NCI-H1694 (cell line): ENCODE results near the gene PRKAR1B.
"Not testable (repeated sequence)": the region's sequence is repeated elsewhere in the genome, so short reads cannot be mapped to it uniquely, and the experiment has no call there.

Source experiments
- DNase-seq: peaks from one replicate; lab custom pipeline; 2025; lab: John Stamatoyannopoulos, UW

PRKAR1B gene

DNA sequence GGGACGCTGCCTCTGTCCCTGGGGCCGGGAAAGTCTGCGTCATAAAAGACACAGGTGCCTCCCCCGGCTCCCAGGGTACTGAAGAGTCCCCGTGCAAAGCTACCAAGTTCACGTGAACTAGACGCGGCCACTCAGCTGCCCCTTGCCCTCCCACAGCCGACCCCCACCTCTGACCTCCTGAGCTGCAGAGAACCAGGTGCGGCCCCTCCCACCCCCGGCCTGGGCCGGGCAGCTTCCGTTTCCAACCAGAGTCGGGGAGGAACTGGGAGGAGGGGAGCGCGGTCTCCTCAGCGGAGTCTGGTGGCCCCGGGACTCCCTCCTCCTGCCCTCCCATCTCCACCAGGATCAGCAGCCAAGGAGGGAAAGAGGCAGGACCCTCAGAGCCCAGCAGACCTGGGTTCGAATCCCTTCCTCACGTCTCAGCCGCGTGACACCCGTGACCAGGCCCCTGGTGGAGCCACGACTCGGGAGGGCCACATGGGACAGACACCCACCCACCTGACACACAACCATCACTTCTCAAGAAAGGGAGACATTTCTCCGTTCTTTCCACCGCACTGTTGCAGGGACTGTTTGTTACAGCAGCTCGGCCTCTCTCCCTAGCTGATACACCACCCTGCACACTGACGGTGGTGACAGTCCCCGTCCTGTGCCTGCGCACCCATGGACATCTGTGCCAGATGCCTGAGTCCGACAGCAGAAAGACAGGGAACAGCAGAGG is 170.1 kb downstream of the PRKAR1B start:
- no peak for DNase-seq

DNA sequence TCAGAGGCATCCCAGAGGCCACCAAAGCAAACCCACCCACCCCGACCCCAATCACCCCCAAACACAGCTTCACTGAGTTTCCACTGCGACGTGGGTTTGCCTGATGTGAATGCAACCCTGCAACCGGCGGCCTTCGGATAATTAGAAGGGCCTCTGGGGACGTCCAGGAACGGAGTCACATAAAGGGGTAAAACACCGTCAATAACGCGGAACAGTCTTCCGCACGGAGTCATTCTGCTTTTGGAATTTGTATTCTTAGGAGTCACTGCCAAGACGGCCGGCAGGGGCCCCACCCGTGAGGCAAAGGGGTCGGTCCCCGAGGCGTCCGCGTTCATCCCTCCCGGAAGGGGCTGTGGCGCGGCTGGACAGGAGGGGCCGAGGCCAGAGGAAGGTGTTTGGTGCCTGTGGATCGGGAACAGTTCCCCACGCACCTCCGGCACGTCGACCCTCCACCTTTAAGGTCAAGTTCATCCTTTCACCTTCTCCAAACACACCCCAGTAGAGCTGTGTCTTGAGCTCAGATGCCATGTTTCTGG is 170.7 kb downstream of the PRKAR1B start:
- DNase-seq, result no peak

DNA sequence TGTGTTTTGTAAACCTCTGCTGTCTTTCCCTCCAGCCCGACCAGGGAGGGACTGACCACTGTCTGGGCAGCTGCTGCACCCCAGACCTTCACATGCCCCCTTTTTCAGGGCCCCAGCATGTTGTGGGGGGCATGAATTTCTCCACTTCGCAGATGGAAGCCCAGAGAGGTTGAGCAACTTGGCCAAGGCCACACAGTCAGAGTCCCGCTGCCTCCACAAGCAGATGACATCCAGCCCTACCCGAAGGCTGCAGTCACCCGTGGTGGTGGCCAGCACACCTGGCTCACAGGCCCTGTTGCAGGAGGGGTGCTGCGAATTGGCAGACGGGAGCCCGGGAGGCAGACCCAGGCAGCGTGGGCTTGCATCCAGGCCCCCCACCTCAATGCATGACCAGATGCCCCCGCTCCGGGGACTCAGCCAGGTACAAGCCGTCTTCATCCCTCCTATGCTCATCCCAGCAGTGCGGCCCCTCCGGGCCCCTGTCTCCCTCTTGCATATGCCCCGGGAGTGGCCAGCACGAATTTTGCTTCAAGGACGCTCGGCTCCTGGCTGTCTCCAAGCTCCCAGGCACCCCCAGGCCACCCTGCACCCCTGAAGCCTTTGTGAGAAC is 171.4 kb downstream of the PRKAR1B start:
- DNase-seq, result no peak

DNA sequence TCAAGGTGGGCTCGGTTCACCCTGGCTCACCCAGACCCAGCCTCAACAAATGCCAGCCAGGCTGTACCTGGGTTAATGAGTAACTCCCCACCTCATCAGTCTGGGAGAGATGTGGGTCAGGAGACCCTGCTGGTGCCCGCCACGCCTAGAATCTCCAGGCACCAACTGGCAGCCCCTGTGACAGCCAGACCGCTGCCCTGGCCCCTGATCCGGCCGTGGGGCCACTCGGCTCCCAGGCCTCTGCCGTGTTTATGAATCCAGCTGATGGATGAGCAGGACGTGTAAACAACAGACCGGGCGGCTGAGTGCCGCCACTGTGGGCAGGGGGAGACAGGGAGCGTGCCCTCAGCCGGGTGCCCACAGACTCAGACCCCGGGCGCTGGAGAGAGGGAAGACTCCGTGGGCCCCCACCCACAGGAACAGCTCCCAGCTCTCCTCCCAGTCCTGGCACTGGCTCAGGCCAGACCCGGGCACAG is 173.4 kb downstream of the PRKAR1B start:
- DNase-seq, result no peak

DNA sequence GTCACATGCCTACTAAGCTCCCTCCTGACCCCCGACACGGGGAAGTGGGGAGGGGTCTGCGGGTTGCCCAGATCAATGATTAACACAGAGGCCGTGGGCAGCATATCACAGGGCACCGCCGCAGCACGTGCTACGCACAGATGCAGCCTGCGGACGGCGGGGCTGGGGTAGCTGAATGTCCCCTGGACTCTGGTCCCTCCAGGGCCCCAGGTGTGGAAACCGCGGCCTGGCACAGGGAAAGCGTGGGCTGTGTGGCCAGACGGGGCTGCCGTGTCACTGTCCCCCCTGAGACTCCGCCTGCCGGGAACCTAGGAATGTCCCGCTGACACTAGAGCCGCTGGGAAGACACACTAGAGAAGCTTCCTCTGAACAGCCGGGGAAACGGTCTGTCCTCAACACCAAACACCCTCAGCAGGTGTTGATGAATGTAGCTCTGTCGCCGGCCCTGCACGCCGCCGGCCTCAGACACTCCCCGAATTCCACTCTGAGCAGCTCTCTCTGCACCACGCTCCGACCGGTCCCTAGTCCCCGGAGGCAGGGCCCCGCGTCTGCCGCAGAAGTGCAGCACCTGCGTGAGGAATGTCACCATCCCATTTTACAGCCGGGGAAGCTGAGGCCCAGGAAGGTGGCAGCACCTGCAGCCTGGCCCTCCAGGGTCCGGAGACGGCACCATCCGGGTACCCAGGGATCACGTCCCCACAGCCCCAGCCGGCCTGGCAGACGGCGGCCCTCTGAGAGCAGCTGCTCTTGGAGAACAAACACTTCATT is 174.0 kb downstream of the PRKAR1B start:
- DNase-seq, result no peak

DNA sequence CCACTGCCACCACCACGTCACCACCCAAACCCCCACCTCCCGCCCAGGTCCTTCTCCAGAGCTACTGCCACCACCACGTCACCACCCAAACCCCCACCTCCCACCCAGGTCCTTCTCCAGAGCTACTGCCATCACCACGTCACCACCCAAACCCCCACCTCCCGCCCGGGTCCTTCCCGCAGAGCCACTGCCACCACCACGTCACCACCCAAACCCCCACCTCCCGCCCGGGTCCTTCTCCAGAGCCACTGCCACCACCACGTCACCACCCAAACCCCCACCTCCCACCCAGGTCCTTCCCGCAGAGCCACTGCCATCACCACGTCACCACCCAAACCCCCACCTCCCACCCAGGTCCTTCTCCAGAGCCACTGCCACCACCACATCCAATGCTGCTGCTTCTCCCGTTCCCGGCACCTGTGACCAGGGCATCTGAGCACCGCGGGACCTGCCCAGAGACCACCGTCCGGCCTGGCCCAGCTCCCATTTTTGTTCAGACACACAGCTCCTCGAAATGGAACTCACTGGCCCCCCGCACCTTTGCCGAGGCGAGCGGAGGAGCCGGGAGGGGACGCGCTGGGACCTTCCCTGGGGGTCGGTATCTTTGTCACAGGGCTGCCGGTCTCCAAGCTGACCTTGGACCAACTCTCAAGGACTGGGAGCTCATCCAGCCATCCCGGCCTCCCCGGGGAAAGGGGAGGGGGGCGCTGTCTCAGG is 174.8 kb downstream of the PRKAR1B start:
- DNase-seq, result not testable (repeated sequence)

DNA sequence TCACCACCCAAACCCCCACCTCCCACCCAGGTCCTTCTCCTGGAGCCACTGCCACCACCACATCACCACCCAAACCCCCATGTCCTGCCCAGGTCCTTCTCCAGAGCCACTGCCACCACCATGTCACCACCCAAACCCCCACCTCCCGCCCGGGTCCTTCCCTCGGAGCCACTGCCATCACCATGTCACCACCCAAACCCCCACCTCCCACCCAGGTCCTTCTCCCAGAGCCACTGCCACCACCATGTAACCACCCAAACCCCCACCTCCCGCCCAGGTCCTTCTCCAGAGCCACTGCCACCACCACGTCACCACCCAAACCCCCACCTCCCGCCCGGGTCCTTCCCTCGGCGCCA is 175.5 kb downstream of the PRKAR1B start:
- not testable (repeated sequence) for DNase-seq

DNA sequence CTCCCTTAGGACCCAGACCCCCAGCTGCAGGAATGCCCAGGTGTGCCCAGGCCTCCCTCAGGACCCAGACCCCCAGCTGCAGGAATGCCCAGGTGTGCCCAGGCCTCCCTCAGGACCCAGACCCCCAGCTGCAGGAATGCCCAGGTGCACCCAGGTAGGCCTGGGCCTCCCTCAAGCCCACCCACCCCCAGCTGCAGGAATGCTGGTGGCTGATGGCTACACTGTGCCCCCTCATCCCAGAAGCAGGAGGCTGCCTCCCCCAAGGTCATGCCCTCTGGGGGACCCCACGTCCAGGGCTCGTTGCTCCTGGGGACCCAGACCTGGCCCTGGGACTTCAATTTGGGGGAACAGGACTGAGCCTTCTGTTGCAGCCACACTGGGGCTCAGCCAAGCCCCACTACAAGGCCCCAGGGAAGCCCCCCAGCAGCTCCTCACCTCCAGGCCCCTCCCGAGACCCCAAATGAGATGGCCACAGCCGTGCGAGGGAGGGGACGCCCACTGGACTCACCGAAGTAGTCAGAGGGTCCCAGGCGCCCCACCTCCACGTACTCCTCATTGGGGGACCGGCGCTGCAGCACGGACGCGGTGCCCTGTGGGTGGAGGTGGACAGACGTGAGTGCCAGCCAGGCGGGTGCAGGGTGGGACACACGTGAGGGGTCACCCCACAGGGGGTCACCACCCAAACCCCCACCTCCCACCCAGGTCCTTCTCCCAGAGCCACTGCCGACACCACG is 176.0 kb downstream of the PRKAR1B start:
- no peak for DNase-seq

DNA sequence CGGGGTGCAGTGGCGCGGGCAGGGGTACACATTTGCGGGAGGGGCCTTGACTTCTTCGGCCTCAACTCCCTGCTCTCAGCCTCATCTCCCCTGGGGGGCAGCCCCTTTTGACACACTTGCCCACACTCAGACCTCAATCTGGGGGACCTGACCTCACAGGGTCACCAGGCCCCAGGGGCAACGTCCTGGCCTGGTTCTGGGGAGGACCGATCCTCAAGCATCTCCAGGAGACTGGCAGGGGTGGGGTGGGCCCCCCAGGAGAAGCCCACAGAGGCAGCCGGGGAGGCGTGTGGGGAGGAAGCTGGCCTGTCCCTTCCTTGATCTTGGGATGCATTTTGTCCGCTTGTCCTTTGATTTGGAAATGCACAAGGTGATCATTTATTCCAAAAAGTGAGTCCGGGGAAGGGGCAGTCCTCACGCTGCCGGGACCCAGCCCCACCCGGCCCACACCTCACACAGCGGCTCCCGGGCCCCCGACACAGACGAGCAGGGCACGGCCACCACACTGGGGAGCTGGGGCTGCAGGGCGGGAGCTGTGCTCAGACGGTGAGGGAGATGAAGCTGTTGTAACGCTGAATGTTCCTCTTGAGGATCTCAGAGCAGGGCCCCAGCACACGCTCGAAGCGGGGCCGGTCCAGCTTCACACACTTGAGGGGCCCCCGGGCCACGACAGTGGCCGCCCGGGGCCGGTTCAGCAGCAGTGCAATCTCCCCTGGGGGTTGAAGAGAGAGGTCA is 177.0 kb downstream of the PRKAR1B start:
- no peak for DNase-seq

DNA sequence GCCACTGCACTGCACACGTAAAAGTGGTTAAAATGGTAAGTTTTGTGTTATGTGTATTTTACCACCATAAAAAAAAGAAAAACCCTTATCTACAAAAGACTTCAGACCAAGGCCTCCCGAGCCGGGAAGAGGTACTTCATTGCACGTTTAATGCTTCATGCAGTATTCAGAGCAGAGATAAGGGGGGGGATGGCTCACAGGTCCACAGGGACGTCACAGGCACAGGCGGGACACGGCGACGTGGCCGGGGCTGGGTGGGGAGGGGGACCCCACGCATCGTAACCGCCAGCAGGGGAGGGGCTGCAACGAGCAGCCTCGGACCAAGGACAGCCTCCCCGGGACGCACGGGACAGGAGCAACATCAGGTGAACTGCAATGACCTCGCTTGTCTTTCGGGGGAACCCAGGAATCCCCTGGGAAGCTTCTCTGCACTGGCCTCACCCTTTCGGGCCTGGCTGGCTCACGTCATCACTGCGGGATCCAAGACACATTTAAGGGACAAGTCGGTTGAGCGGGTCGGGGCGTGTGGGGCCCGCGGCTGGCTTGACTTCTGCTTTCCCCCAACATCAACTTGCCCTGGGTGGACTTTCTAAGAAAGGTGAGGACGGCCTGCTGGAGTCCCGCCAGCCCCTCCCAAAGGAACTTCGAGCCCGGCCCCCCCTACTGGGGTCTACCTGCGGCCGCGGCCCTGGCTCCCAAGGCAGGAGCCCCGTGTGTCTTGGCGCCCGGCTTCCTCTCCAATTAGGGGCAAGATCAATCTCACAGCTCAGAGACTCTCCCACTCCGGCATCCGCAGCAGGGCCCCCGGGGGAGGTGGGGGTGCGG is 177.8 kb downstream of the PRKAR1B start:
- no peak for DNase-seq

DNA sequence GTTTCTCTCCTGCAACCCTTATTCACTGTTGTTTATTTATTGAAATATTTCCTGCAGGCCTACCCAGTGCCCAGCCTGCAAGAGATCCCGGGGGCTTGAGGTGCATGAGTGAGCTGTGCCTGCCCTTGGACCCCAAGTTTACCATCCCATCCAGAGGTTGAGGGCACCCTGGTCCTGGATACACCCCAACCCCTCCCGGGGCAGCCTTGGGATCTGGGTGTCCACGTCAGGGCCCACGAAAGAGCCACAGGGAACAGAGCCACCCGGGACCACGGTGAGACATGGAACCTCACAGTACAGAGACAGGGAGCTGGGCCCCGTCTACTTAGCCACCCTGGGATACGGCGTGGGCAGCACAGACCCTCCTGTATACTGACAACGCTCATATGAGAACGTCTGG is 178.7 kb downstream of the PRKAR1B start:
- no peak for DNase-seq

DNA sequence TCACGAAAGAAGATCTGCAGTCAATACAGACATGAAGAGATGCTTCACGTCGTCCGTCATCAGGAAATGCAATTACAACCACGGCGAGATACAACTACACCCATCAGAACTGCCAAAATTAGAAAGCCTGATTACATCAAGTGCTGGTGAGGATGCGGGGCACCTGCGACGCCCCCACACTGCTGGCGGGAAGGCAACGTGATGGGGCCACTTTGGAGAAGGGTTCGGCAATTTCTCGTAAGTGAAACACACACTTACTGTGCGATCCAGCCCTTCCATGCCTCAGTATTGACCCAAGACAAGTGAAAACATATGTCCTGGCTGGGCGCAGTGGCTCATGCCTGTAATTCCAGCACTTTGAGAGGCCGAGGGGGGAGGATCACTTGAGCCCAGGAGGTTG is 181.6 kb downstream of the PRKAR1B start:
- DNase-seq, result no peak

DNA sequence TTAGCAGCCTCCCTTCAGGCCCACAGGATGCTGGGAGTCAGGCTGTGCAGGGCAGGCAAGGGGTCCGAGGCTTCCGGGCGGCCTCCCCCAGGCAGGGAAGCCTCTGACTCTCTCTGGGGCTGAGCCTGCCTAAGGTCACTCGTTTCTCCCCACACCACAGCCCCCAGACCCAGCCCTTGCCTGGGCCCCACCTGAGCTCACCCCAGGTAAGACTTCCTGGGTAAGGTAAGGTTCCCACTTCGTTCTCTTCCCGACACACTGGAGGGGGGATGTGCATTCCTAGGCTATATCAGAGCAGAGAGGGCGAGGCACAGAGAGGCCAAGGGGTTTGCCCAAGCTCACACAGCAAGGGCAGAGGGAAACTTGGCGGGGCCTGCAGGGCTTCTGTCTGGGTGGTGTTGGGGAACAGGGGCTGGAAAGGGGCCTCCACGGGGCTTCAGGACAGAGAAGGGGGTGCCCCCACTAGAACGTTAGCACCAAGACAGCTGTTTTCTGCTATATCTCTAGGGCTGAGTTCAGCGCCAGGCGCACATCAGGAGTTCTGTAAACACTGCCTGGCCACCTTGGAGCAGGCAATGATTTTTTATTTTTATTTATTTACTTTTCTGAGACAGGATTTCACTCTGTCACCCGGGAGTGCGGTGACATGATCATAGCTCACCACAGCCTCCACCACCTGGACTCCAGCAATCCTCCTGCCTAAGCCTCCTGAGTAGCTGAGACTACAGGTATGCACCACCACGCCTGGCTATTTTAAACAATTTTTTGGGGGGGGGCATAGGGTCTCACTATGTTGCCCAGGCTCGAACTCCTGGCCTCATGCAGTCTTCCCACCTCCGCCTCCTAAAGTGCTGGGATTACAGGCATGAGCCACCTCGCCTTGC is 182.5 kb downstream of the PRKAR1B start:
- no peak for DNase-seq

DNA sequence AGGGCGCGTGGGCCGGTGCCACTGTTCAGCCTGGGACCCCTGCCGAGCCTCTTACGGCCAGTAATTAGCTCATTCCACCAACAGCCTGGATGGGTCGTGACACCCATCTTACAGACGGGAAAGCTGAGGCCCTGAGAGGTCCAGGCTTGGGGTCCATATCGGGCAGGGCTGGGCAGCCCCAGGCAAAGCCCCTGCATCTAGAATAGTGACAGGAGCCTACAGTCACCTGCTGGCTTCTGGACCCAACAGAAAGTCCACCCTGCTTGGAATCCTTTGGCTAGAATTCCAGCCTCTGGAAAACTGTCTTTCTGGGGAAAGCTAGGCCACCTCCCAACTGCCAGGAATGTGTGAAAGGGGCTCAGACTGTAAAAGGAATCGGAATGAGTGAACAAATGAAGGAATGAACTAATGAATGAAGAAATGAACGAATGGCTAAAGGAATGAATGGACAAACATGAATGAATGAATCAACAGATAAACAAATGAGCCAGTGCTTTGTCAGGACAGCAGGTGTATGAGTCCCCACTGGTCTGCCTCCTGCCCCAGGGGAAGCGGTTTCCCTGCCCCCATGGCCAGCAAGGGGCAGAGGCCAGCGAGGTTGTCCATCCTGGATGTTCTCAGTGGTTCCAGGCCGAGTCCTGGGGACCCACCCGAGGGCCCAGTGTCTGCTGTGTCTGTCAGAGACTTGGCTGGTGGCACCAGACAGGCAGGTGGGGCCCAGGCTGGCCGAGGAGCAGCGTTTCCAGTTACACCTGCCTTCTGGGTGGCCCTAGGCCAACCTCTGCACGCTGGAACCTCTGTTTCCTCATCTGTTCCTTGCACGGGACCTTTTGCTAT is 183.4 kb downstream of the PRKAR1B start:
- no peak for DNase-seq

DNA sequence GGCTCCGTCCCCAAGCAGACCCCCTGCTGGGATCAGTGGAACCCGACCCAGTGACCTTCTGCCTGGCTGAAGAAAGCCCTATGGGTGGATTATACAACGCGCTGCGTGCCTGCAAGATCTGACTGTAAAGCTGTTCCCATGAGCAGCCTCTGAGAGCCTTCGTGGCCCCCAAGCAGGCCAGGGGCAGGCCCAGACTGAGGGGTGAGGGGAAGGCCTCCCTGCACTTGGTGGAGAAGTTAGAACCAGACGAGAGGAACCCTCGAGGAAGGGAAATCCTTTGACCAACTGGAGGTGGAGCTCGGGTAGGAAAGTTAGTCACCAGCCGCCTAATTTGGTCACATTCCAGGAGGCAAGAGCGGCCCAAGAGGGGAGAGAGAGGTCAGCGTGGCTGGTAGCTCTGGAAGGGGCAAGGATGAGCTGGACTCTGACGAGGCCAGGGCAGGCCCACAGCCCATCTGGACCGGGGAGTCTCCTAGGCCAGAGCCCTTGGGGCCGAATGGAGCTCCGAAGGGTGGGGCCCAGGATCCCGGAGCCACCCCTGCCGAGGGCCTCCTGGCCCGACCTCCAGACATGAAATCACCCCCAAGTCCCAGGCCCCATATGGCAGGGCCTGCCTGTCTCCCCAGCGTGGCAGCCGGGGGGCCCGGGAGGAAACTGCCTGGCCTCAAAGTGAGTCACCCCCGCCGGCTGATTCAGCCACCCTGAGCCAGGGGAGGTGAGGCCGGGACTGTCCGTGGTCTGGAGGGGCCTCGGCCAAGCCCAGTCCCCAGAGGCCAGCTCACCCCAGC is 184.2 kb downstream of the PRKAR1B start:
- DNase-seq, result no peak

DNA sequence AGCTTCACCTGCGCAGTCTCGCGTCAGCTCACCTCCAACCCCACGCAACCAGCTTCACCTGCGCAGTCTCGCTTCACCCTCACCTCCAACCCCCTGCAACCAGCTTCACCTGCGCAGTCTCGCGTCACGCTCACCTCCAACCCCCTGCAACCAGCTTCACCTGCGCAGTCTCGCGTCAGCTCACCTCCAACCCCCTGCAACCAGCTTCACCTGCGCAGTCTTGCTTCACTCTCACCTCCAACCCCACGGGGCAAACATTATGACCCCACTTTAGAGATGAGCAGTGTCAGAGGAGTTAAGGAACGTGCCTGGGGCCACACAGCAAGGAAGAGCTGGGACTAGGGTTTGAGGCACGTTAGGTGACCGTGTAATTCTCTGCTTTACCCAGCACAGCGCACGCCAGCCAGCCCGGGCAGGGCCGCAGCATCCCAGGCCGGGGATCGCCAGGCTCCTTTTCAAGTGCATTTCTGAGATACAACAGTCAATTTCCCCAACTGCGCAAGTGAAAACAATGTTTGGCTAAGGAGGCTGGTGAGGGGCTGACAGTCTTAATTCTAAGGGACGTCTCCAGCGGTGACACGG is 184.9 kb downstream of the PRKAR1B start:
- DNase-seq, result no peak

DNA sequence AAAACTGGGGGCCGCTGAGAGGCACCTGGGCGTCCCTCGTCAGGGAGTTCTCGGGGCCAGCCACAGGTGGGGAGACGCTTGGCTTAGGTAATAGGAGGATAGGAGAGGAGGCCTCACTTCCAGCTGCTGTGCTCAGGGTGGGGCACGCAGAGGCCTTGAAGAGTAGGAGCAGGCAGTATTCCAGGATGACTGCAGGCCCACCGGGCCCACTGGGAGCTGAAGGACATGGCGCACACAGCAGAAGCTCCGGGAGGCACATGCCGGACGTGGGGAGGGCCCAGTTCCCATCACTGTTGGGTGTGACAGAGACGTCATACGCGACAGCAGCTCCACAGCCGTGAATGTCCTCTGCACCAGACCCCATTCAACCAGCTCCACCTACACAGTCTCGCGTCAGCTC is 185.4 kb downstream of the PRKAR1B start:
- no peak for DNase-seq
